ENCODE data around the gene ZNF14. TPM values are rescaled to one million over a fixed set of nuclear protein-coding genes. Genes with fewer than 3 reads are reported as not detected.
A peak's percentile ranks its signal among the peaks of the same experiment; 100 is the strongest.

The ZNF14 gene
- total and polyA plus RNA-seq, 2 of the 4 experiments (the other 2 are of a cell fraction): 1.2 to 5.4 TPM

DNA sequence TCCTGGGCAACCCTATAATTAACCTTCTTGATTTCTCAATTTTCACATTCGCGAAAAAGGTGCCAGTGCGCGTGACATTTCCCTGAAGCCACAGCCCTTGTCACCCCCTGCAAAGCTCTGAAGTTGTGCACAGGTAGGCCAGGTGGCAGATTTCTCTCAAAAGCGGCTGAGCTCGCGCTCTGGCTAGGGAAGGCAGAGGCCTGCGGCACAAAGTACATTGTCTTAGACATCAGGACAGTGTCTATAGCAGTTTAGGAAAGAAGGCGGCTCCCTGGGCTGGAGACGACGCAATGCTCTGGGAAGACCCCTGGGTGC, 42.9 kb upstream of the ZNF14 start:
- H4K5ac ChIP-seq (ENCODE audit: low read depth, low read length): peak overlapping the region; percentile 63
- peak overlapping the region; percentile 74 for H3K4ac ChIP-seq (ENCODE audit: low read depth, low read length)
- 0% methylated on average over 3 of the region's 11 CpGs; no CpG with 5 or more reads in 1 of the 2 experiments for WGBS, 2 experiments (ENCODE audit: extremely low coverage in 2 of 2, insufficient read length in 1 of 2)
- H3K56ac ChIP-seq (ENCODE audit: extremely low read depth, insufficient read depth, low read length): peak overlapping the region; percentile 44; the same call in 1 of the 2 replicates
- peak overlapping the region; percentile 52 for H2BK5ac ChIP-seq (ENCODE audit: low read depth, low read length, poor library complexity, severe bottlenecking)
- in situ Hi-C loops (cut with MboI; ENCODE audit: low sequenced_read_pairs) (no loop called here), dilution Hi-C loops (cut with HindIII; ENCODE audit: low sequenced_read_pairs, unreplicated experiment) (no loop called here), intact Hi-C loops (cut with micrococcal nuclease) (loop anchor here (2.0 kb wide), 3 partner anchors 43 to 183 kb away; partner anchors contain the start of genes ATP13A1 and ZNF14)
- no peak overlapping the region for H2BK15ac ChIP-seq (ENCODE audit: low read depth, low read length)
- H2AFZ ChIP-seq (replicated peaks; ENCODE audit: low read length, poor library complexity): peak overlapping the region; percentile 98
- no peak for DNase-seq
- H2BK20ac ChIP-seq (ENCODE audit: low read depth, low read length): no peak overlapping the region
- peak overlapping the region; percentile 84 for H3K9ac ChIP-seq (ENCODE audit: low read depth, low read length)
- H3K9me1 ChIP-seq (ENCODE audit: insufficient read depth, low read length): no peaks in the 10 kb centered on the region
- H2AK5ac ChIP-seq (ENCODE audit: low read depth, low read length): no peak overlapping the region; the same call in 1 of the 2 replicates
- H2BK120ac ChIP-seq (ENCODE audit: low read depth, low read length): peak overlapping the region; percentile 26; the same call in 1 of the 2 replicates
- peak overlapping the region; percentile 75 for H4K91ac ChIP-seq (ENCODE audit: insufficient read depth, low read depth, low read length)
- no peaks in the 10 kb centered on the region for H3K27me3 ChIP-seq (ENCODE audit: control insufficient read depth, insufficient read depth, low read length)
- peak overlapping the region; percentile 84 for H3K14ac ChIP-seq (replicated peaks; ENCODE audit: low read depth, low read length)
- no peak for TF ChIP-seq CHD1 (IDR thresholded peaks at IDR 0.05; ENCODE audit: low read depth, low read length)
- no peak for TF ChIP-seq POLR2A (IDR thresholded peaks at IDR 0.05; ENCODE audit: low read depth, low read length)
- TF ChIP-seq FOS (IDR thresholded peaks at IDR 0.05; ENCODE audit: low read depth, low read length): no peak
- TF ChIP-seq RAD21 (IDR thresholded peaks at IDR 0.05; ENCODE audit: low read length): no peak
- TF ChIP-seq, protein P1, sequence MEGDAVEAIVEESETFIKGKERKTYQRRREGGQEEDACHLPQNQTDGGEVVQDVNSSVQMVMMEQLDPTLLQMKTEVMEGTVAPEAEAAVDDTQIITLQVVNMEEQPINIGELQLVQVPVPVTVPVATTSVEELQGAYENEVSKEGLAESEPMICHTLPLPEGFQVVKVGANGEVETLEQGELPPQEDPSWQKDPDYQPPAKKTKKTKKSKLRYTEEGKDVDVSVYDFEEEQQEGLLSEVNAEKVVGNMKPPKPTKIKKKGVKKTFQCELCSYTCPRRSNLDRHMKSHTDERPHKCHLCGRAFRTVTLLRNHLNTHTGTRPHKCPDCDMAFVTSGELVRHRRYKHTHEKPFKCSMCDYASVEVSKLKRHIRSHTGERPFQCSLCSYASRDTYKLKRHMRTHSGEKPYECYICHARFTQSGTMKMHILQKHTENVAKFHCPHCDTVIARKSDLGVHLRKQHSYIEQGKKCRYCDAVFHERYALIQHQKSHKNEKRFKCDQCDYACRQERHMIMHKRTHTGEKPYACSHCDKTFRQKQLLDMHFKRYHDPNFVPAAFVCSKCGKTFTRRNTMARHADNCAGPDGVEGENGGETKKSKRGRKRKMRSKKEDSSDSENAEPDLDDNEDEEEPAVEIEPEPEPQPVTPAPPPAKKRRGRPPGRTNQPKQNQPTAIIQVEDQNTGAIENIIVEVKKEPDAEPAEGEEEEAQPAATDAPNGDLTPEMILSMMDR (conservative IDR thresholded peaks at IDR 0.05; ENCODE audit: low read depth, low read length): no peak
- TF ChIP-seq, protein P2, sequence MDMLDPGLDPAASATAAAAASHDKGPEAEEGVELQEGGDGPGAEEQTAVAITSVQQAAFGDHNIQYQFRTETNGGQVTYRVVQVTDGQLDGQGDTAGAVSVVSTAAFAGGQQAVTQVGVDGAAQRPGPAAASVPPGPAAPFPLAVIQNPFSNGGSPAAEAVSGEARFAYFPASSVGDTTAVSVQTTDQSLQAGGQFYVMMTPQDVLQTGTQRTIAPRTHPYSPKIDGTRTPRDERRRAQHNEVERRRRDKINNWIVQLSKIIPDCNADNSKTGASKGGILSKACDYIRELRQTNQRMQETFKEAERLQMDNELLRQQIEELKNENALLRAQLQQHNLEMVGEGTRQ (IDR thresholded peaks at IDR 0.05; ENCODE audit: low read depth, low read length): no peak
- no peak for TF ChIP-seq MAFK (IDR thresholded peaks at IDR 0.05; ENCODE audit: low read depth, low read length)
- TF ChIP-seq MXI1 (IDR thresholded peaks at IDR 0.05; ENCODE audit: borderline replicate concordance, low read depth, low read length): no peak
- CTCF ChIA-PET: no interaction called here
- H3K4me1 ChIP-seq (ENCODE audit: control insufficient read depth, insufficient read depth, low read length): 0 out of 2 replicates have a peak, but pooled peaks cover 2% of the 10 kb centered on the region
- ATAC-seq (ENCODE audit: low read depth): peak; percentile 15
- H2AK9ac ChIP-seq (replicated peaks; ENCODE audit: low read depth, low read length, poor library complexity): peak overlapping the region; percentile 83
- peak overlapping the region; percentile 49 to 92 for H4K8ac ChIP-seq (ENCODE audit: low read depth in 2 of 2, low read length in 2 of 2)
- H3K18ac ChIP-seq (ENCODE audit: low read depth, low read length): no peak overlapping the region; the same call in 1 of the 2 replicates
- peak overlapping the region; percentile 86 for H3K23ac ChIP-seq (ENCODE audit: low read depth, low read length)
- no peaks in the 10 kb centered on the region for H4K20me1 ChIP-seq (ENCODE audit: insufficient read depth, low read length)
- peak overlapping the region; percentile 73 for H3K4me3 ChIP-seq (ENCODE audit: insufficient read depth, low read depth, low read length)
- no TSS peak for BruUV-seq (replicated peaks)
- H3K79me1 ChIP-seq (ENCODE audit: low read depth in 1 of 2, low read length in 2 of 2): peaks cover 6 to 21% of the 10 kb centered on the region in 2 experiments
- POLR2A ChIA-PET (ENCODE audit: unreplicated experiment): interaction anchor here (0.5 to 1.4 kb wide), 2 partner anchors 125 to 1579 kb away, joined by 3 read pairs; partner anchors contain the start of gene ZNF93
- no peaks in the 10 kb centered on the region for H3K9me3 ChIP-seq (ENCODE audit: control insufficient read depth, insufficient read depth, low read length)
- H3K36me3 ChIP-seq (ENCODE audit: control insufficient read depth, insufficient read depth, low read length): no peaks in the 10 kb centered on the region
- H3K27ac ChIP-seq (ENCODE audit: insufficient read depth, low read length): peak overlapping the region; percentile 69
- peak overlapping the region; percentile 76 for H3K4me2 ChIP-seq (ENCODE audit: low read depth, low read length)
